ENCODE data around the gene CDH4. TPM values are rescaled to one million over a fixed set of nuclear protein-coding genes. Genes with fewer than 3 reads are reported as not detected.

The CDH4 gene
- total and polyA plus RNA-seq, 11 donors: 0.04 to 0.54 (median 0.08) TPM; not detected in 1

- Histone ChIP-seq H3K27me3 (peaks cover 0 to 47% (median 17%) of the 10 kb centered on the region in 9 donors), H3K9me3 (no peaks in the 10 kb centered on the region), H3K36me3 (no peaks in the 10 kb centered on the region), H3K27ac (no peak overlapping the region), H3K4me3 (no peak overlapping the region), H3K4me1 (no peaks in the 10 kb centered on the region)
- intact Hi-C loops (cut with DNase I): no loop called here
- no peak for TF ChIP-seq POLR2A (IDR thresholded peaks at IDR 0.05)
- TF ChIP-seq CTCF (IDR thresholded peaks at IDR 0.05): no peak
- WGBS, 4 donors: 87 to 94% (median 88%) methylated on average over 11 to 16 of the region's 16 CpGs
- ATAC-seq (no peak), DNase-seq (no peak)
Observed at GRCh38 chr20:61798632-61799031, 546.6 kb downstream of the CDH4 start.

GRCh38 chr20:61799394-61799923 lies 547.4 kb downstream of the CDH4 start:
- 76 to 82% (median 77%) methylated on average over 7 to 14 of the region's 14 CpGs for WGBS, 4 donors
- peaks cover 0 to 53% (median 17%) of the 10 kb centered on the region in 9 donors for H3K27me3 ChIP-seq
- intact Hi-C loops (cut with DNase I): no loop called here
- no peak overlapping the region for H3K27ac ChIP-seq
- H3K4me3 ChIP-seq: no peak overlapping the region
- no peaks in the 10 kb centered on the region for H3K4me1 ChIP-seq
- DNase-seq (no peak), ATAC-seq (no peak)
- no peaks in the 10 kb centered on the region for H3K36me3 ChIP-seq
- no peak for TF ChIP-seq CTCF (IDR thresholded peaks at IDR 0.05)
- TF ChIP-seq POLR2A (IDR thresholded peaks at IDR 0.05): no peak
- H3K9me3 ChIP-seq: no peaks in the 10 kb centered on the region

DNA sequence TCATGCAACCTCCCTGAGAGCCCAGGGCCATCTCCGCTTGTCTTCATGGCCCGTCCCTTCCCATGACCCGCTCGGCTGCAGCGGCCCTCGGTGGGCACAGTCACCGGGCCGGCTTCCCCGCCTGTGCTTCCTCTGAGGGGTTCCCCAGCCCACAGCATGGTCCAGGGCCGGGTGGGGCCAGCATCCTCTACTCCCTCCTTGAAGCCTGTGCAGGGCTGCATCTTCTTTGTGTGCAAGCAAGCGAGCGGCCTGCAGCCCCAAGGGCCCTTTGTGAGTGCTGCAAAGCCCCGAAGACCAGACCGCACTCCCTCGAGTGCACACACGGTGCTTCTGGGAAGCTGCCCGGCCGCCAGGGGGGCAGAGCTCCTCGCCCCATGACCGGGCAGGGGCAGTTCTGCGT lies 547.9 kb downstream of the CDH4 start:
- no peak for DNase-seq
- no peaks in the 10 kb centered on the region for H3K4me1 ChIP-seq
- WGBS, 4 donors: 80 to 86% (median 83%) methylated on average over 18 to 21 of the region's 21 CpGs
- intact Hi-C loops (cut with DNase I): no loop called here
- H3K36me3 ChIP-seq: no peaks in the 10 kb centered on the region
- H3K27ac ChIP-seq: no peak overlapping the region
- TF ChIP-seq POLR2A (IDR thresholded peaks at IDR 0.05): no peak
- TF ChIP-seq CTCF (IDR thresholded peaks at IDR 0.05): no peak
- H3K9me3 ChIP-seq: no peaks in the 10 kb centered on the region
- ATAC-seq: no peak
- peaks cover 0 to 58% (median 17%) of the 10 kb centered on the region in 9 donors for H3K27me3 ChIP-seq
- no peak overlapping the region for H3K4me3 ChIP-seq

DNA sequence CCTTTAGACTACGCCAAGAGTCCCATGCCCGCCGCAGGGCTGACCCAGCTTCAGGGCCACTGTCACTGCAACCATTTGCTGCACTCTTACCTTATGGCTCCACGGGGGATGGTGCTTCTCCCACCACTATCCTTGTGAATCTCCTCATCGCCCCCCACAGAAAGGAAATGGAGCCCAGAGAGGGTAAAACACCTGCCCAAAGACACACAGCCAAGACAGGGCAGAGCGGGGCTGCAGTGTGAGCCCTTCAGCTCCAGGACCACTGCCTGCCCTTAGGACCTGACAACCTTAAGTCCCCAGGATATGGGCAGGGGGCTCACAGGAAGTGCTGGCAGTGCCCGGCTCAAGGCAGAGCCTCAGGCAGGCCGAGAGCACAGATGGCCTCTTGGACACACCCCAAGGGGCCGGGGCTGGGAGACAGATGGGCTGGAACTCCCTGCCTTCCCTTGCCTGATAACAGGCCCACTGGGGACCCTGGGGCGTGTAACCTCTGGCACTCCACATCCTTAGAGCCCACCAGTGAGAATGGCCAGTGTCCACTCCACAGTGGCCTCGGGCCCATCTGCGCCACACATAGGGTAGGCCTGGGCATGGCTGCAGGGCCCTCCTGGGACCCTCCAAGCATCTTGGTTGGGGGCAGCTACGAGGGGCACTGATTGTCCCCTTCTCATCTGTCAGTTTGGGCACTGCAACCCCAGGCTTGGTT lies 548.5 kb downstream of the CDH4 start:
- H3K27ac ChIP-seq: no peak overlapping the region
- no peaks in the 10 kb centered on the region for H3K9me3 ChIP-seq
- peaks cover 0 to 64% (median 17%) of the 10 kb centered on the region in 9 donors for H3K27me3 ChIP-seq
- no peaks in the 10 kb centered on the region for H3K36me3 ChIP-seq
- ATAC-seq: no peak
- H3K4me1 ChIP-seq: no peaks in the 10 kb centered on the region
- no peak for TF ChIP-seq CTCF (IDR thresholded peaks at IDR 0.05)
- no peak for TF ChIP-seq POLR2A (IDR thresholded peaks at IDR 0.05)
- DNase-seq: no peak
- 74 to 82% (median 80%) methylated on average over 8 to 13 of the region's 13 CpGs for WGBS, 4 donors
- intact Hi-C loops (cut with DNase I): no loop called here
- no peak overlapping the region for H3K4me3 ChIP-seq
